OCI-LY7 (cell line): ENCODE results near the gene IGFLR1. TPM values are rescaled to one million over a fixed set of nuclear protein-coding genes. Genes with fewer than 3 reads are reported as not detected.

ENCODE experiments used
- BruUV-seq: library from RNA; stranded (reverse); fragments of 400-500 nt; replicated peaks from 2 replicates; lab custom pipeline; 2021; lab: Mats Ljungman, UMichigan
- CTCF ChIA-PET: fragments of 300-600 bp; sonication (Branson Sonifier 250); formaldehyde crosslinking; loops from one replicate; lab custom pipeline; 2022; ENCODE audit warnings: antibody characterized with exemption; ENCODE audit not compliant: unreplicated experiment; lab: Charles Lee
- POLR2A ChIA-PET: fragments of 300-600 bp; sonication (Branson Sonifier 250); formaldehyde crosslinking; loops from one replicate; lab custom pipeline; 2022; ENCODE audit warnings: antibody characterized with exemption; lab: Charles Lee
- DNase-seq: peaks from one replicate; pipeline ENCODE4 v3.0.0-alpha.2; 2015; ENCODE audit warnings: low spot score
- H2AFZ ChIP-seq: fragments of 200-600 bp; sonication (generic), shearing (Covaris generic); 2 replicates; pipeline ENCODE4 v1.6.1; 2014; ENCODE audit warnings: mild to moderate bottlenecking, antibody characterized with exemption, low read length, moderate library complexity
- H3K27ac ChIP-seq: fragments of 200-600 bp; sonication (generic); 2 replicates; pipeline ENCODE4 v1.5.1; 2014; ENCODE audit warnings: mixed run types, low read depth, mild to moderate bottlenecking, moderate library complexity, low read length, inconsistent platforms; ENCODE audit not compliant: poor library complexity, severe bottlenecking
- H3K36me3 ChIP-seq: fragments of 200-600 bp; sonication (generic); 2 replicates; pipeline ENCODE4 v1.6.1; 2014; ENCODE audit warnings: mild to moderate bottlenecking, antibody characterized with exemption, low read length, moderate library complexity, mixed read lengths; ENCODE audit not compliant: insufficient read depth
- H3K4me1 ChIP-seq: fragments of 200-600 bp; sonication (generic); 2 replicates; pipeline ENCODE4 v1.5.1; 2014; ENCODE audit warnings: mild to moderate bottlenecking, low read length; ENCODE audit not compliant: insufficient read depth, poor library complexity, severe bottlenecking
- H3K4me2 ChIP-seq: fragments of 200-600 bp; sonication (generic); 2 replicates; pipeline ENCODE4 v1.6.1; 2014; ENCODE audit warnings: mild to moderate bottlenecking, low read length
- H3K4me3 ChIP-seq: fragments of 200-600 bp; sonication (generic); 2 replicates; pipeline ENCODE4 v1.5.1; 2014; ENCODE audit warnings: mild to moderate bottlenecking, low read depth, low read length; ENCODE audit not compliant: poor library complexity, severe bottlenecking
- H3K79me2 ChIP-seq: fragments of 200-600 bp; sonication (generic); 2 replicates; pipeline ENCODE4 v1.6.1; 2016; ENCODE audit warnings: low read depth, mild to moderate bottlenecking, low read length, moderate library complexity, mixed read lengths; ENCODE audit not compliant: insufficient read depth
- H3K9me2 ChIP-seq: fragments of 200-600 bp; sonication (generic); 2 replicates; pipeline ENCODE4 v1.6.1; 2016; ENCODE audit warnings: mild to moderate bottlenecking, low read length, mixed read lengths; ENCODE audit not compliant: insufficient read depth
- H3K9me3 ChIP-seq: fragments of 200-600 bp; sonication (generic); 2 replicates; pipeline ENCODE4 v1.6.1; 2014; ENCODE audit warnings: mild to moderate bottlenecking, mixed run types, low read length, mixed read lengths
- H4K20me1 ChIP-seq: fragments of 200-600 bp; sonication (generic); 2 replicates; pipeline ENCODE4 v1.6.1; 2014; ENCODE audit warnings: mild to moderate bottlenecking, antibody characterized with exemption, low read length, moderate library complexity, mixed read lengths; ENCODE audit not compliant: insufficient read depth
- EZH2phosphoT487 ChIP-seq: fragments of 200-600 bp; sonication (generic); IDR thresholded peaks from 2 replicates; pipeline ENCODE4 v1.6.1; 2018; ENCODE audit warnings: low read depth, borderline replicate concordance, mild to moderate bottlenecking, mixed run types, antibody characterized with exemption, low read length, moderate library complexity, mixed read lengths
- intact Hi-C: fragments of 100-400 bp; cut with micrococcal nuclease; formaldehyde crosslinking; loops from one replicate; pipeline ENCODE4 v1.10.0; 2022; ENCODE audit not compliant: unreplicated experiment
- total RNA-seq, 2 experiments: library from RNA; depleted of rRNA in 1 of 2; stranded (reverse); fragments of >200 nt in 1 of 2; shearing (Covaris generic) in 1 of 2; gene quantifications; 2 replicates each; pipeline ENCODE4 v1.2.3, GENCODE V29; 2014 to 2022
- TF ChIP-seq, protein P1 (sequence below): fragments of 200-600 bp; sonication (generic); conservative IDR thresholded peaks from 2 replicates; pipeline ENCODE4 v1.5.1; 2014; ENCODE audit warnings: mild to moderate bottlenecking, antibody characterized with exemption, low read length, moderate library complexity, mixed read lengths

The IGFLR1 gene
- total RNA-seq, 2 experiments from 2014 or later, result 8.5 to 18.3 TPM

DNA sequence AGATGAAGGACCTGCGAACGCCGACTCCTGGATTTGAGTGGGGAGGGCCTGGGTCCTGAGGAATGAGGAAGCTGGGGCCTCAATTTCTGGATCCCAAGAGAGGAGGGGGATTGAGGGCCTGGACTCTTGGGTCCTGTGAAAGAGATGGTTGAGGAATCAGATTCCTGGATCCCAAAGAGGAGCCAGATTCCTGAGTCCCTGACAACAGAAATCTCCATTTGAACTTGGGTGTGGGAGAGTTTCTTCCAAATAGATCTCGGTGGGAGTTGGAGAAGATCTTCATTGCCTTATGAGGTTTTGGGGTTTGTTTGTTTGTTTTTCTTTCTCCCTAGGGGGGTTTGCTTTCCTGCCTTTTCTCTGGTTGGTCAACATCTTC, 3.8 kb upstream of the IGFLR1 start:
- peaks cover 14% of the 10 kb centered on the region; the same call in 1 of the 2 replicates for H3K79me2 ChIP-seq
- H3K4me3 ChIP-seq, result peak overlapping the region; percentile 78
- H2AFZ ChIP-seq, result no peak overlapping the region; the same call in 1 of the 2 replicates
- H3K9me3 ChIP-seq, result no peaks in the 10 kb centered on the region
- H3K27ac ChIP-seq, result peak overlapping the region; percentile 86
- no peak for TF ChIP-seq EZH2phosphoT487
- TF ChIP-seq, protein P1, sequence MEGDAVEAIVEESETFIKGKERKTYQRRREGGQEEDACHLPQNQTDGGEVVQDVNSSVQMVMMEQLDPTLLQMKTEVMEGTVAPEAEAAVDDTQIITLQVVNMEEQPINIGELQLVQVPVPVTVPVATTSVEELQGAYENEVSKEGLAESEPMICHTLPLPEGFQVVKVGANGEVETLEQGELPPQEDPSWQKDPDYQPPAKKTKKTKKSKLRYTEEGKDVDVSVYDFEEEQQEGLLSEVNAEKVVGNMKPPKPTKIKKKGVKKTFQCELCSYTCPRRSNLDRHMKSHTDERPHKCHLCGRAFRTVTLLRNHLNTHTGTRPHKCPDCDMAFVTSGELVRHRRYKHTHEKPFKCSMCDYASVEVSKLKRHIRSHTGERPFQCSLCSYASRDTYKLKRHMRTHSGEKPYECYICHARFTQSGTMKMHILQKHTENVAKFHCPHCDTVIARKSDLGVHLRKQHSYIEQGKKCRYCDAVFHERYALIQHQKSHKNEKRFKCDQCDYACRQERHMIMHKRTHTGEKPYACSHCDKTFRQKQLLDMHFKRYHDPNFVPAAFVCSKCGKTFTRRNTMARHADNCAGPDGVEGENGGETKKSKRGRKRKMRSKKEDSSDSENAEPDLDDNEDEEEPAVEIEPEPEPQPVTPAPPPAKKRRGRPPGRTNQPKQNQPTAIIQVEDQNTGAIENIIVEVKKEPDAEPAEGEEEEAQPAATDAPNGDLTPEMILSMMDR, result no peak
- H4K20me1 ChIP-seq, result no peaks in the 10 kb centered on the region
- ChIA-PET CTCF (no interaction called here), POLR2A (interaction anchor here (0.5 to 1.0 kb wide), 5 partner anchors 34 to 608 kb away, joined by 3 to 4 read pairs (median 3); partner anchors contain the start of gene ALKBH6)
- H3K4me2 ChIP-seq, result peak overlapping the region; percentile 86
- H3K36me3 ChIP-seq, result no peaks in the 10 kb centered on the region; the same call in 1 of the 2 replicates
- intact Hi-C loops, result loop anchor here (10.0 kb wide), 1 partner anchor 1311 kb away; no protein-coding TSS in a partner anchor
- H3K9me2 ChIP-seq, result no peaks in the 10 kb centered on the region
- BruUV-seq, result no TSS peak
- DNase-seq, result no peak
- H3K4me1 ChIP-seq, result peaks cover 55% of the 10 kb centered on the region

DNA sequence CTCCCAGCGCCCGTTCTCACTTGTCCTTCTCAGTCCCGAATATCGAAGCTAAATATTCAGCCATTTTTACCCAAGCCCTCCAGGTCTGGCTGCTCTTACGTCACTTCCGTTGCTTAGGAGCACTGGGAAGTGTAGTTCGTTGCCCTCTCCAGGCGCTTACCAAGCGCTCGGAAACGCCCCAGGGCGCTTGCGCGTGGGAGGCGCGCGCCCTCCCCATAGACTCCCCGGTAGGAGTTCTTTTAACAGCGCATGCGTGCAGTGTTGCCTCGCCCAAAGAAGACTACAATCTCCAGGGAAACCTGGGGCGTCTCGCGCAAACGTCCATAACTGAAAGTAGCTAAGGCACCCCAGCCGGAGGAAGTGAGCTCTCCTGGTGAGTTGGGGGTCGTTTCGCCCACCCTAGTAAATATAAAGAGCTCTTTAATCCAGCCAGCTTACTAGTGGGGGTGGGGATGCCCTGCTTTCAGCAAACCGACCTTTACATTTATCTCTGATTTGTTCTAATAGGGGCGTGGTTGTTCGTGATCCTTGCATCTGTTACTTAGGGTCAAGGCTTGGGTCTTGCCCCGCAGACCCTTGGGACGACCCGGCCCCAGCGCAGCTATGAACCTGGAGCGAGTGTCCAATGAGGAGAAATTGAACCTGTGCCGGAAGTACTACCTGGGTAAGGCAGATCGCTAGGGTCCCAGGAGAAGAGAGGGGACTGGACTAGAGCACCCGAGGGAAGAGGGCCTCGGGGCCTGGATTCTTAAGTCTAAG, 3.3 kb upstream of the IGFLR1 start, which contains the start of the genes PSENEN and U2AF1L4:
Gene PSENEN, plus strand, starts transcription at position 324 of the 759 bp plus-strand sequence. Its CDS starts 280 bp downstream, at position 604.
Gene U2AF1L4, minus strand, starts transcription at position 91 of the 759 bp plus-strand sequence. Its CDS starts 27 bp downstream, at position 64.
- peaks cover 14% of the 10 kb centered on the region; the same call in 1 of the 2 replicates for H3K79me2 ChIP-seq
- BruUV-seq, result TSS peak; percentile 81
- H3K9me3 ChIP-seq, result no peaks in the 10 kb centered on the region
- H4K20me1 ChIP-seq, result no peaks in the 10 kb centered on the region
- no peaks in the 10 kb centered on the region for H3K9me2 ChIP-seq
- peak within 1 kb of the TSS; percentile 57; the same call in 1 of the 2 replicates for H2AFZ ChIP-seq
- peak within 1 kb of the TSS; percentile 78 for H3K4me3 ChIP-seq
- CTCF ChIA-PET, result no interaction called here
- intact Hi-C loops, result loop anchor here (10.0 kb wide), 1 partner anchor 1311 kb away; no protein-coding TSS in a partner anchor
- TF ChIP-seq, protein P1, result no peak
- no peak for TF ChIP-seq EZH2phosphoT487
- no peaks in the 10 kb centered on the region; the same call in 1 of the 2 replicates for H3K36me3 ChIP-seq
- H3K4me1 ChIP-seq, result peaks cover 55% of the 10 kb centered on the region
- POLR2A ChIA-PET, result interaction anchor here (0.5 to 2.3 kb wide), 8 partner anchors 34 to 608 kb away, joined by 3 to 9 read pairs (median 3); partner anchors contain the start of genes ALKBH6 and COX6B1
- peak within 1 kb of the TSS; percentile 86 for H3K27ac ChIP-seq
- DNase-seq, result peak; percentile 100
- H3K4me2 ChIP-seq, result peak within 1 kb of the TSS; percentile 86
